HEK293 (cell line): Measurements from ENCODE around the gene KRI1.

Source experiments
- CTCF ChIA-PET: fragments of 350-600 bp; formaldehyde crosslinking; extraction: SDS; loops from one replicate; lab custom pipeline; 2021; ENCODE audit warnings: antibody characterized with exemption; lab: Yijun Ruan, JAX
- POLR2A ChIA-PET: fragments of 300-600 bp; formaldehyde crosslinking; extraction: SDS; loops from one replicate; lab custom pipeline; 2020; ENCODE audit warnings: antibody characterized with exemption, inconsistent platforms; lab: Yijun Ruan, JAX
- H3K27ac ChIP-seq: fragments of 200-500 bp; sonication (Bioruptor generic); 2 replicates; pipeline ENCODE4 v1.5.1; 2014; ENCODE audit warnings: low read depth, low read length, control low read depth, inconsistent platforms; ENCODE audit errors: extremely low read depth
- H3K36me3 ChIP-seq, 2 experiments: fragments of 200-500 bp in 1 of 2; sonication (Bioruptor generic) in 1 of 2; 1 replicate in 1 of 2; 2 replicates in 1 of 2; pipeline ENCODE4 v1.5.1; 2014 to 2017; ENCODE audit warnings: inconsistent platforms in 2 of 2, low read length in 2 of 2; ENCODE audit not compliant: control insufficient read depth in 2 of 2, insufficient read depth in 1 of 2
- H3K4me1 ChIP-seq: fragments of 200-500 bp; sonication (Bioruptor generic); 2 replicates; pipeline ENCODE4 v1.5.1; 2014; ENCODE audit warnings: mild to moderate bottlenecking, low read length, inconsistent platforms; ENCODE audit not compliant: control insufficient read depth, insufficient read depth
- H3K4me3 ChIP-seq: 2 replicates; pipeline ENCODE4 v1.5.1; 2011; ENCODE audit warnings: low read depth, mild to moderate bottlenecking, control low read depth, low read length, moderate library complexity
- H3K9me3 ChIP-seq: fragments of 200-500 bp; sonication (Bioruptor generic); 2 replicates; pipeline ENCODE4 v1.5.1; 2014; ENCODE audit warnings: low read depth, low read length, inconsistent platforms; ENCODE audit not compliant: control insufficient read depth, insufficient read depth
- CTCF ChIP-seq: fragments of 450-650 bp; formaldehyde crosslinking; IDR thresholded peaks from 2 replicates; pipeline ENCODE4 v1.5.1; 2016; ENCODE audit warnings: missing biosample characterization, missing genetic modification characterization
- EGR2 ChIP-seq: fragments of 450-650 bp; formaldehyde crosslinking; IDR thresholded peaks from 2 replicates; pipeline ENCODE4 v1.5.1; 2016; ENCODE audit warnings: low read depth, missing biosample characterization, missing genetic modification characterization
- INSM2 ChIP-seq: fragments of 450-650 bp; formaldehyde crosslinking; IDR thresholded peaks from 2 replicates; pipeline ENCODE4 v1.5.1; 2016; ENCODE audit warnings: missing biosample characterization, missing genetic modification characterization
- KLF1 ChIP-seq: fragments of 450-650 bp; formaldehyde crosslinking; IDR thresholded peaks from 2 replicates; pipeline ENCODE4 v1.5.1; 2016; ENCODE audit warnings: missing biosample characterization, missing genetic modification characterization
- MZF1 ChIP-seq: fragments of 450-650 bp; formaldehyde crosslinking; IDR thresholded peaks from 2 replicates; pipeline ENCODE4 v1.5.1; 2017; ENCODE audit warnings: missing biosample characterization, missing genetic modification characterization, borderline replicate concordance
- PRDM10 ChIP-seq: fragments of 450-650 bp; formaldehyde crosslinking; IDR thresholded peaks from 2 replicates; pipeline ENCODE4 v1.5.1; 2016; ENCODE audit warnings: missing biosample characterization, missing genetic modification characterization
- SETDB1 ChIP-seq: IDR thresholded peaks from one replicate; pipeline ENCODE4 v1.6.1; 2017; ENCODE audit warnings: mild to moderate bottlenecking, low read length, moderate library complexity, mixed read lengths; ENCODE audit not compliant: insufficient read length
- YY1 ChIP-seq: fragments of 450-650 bp; formaldehyde crosslinking; IDR thresholded peaks from 2 replicates; pipeline ENCODE4 v1.5.1; 2018; ENCODE audit warnings: missing biosample characterization, missing genetic modification characterization
- ZBTB21 ChIP-seq: fragments of 450-650 bp; formaldehyde crosslinking; IDR thresholded peaks from 2 replicates; pipeline ENCODE4 v1.5.1; 2017; ENCODE audit warnings: missing biosample characterization, missing genetic modification characterization
- ZBTB8A ChIP-seq: fragments of 450-650 bp; formaldehyde crosslinking; IDR thresholded peaks from 2 replicates; pipeline ENCODE4 v1.5.1; 2016; ENCODE audit warnings: missing biosample characterization, missing genetic modification characterization
- ZNF155 ChIP-seq: fragments of 450-650 bp; formaldehyde crosslinking; IDR thresholded peaks from 2 replicates; pipeline ENCODE4 v1.5.1; 2016; ENCODE audit warnings: missing biosample characterization, missing genetic modification characterization
- ZNF202 ChIP-seq: fragments of 450-650 bp; formaldehyde crosslinking; IDR thresholded peaks from 2 replicates; pipeline ENCODE4 v1.5.1; 2016; ENCODE audit warnings: missing biosample characterization, missing genetic modification characterization, borderline replicate concordance
- ZNF214 ChIP-seq: fragments of 450-650 bp; formaldehyde crosslinking; IDR thresholded peaks from 2 replicates; pipeline ENCODE4 v1.5.1; 2017; ENCODE audit warnings: missing biosample characterization, mild to moderate bottlenecking, missing genetic modification characterization, borderline replicate concordance
- ZNF23 ChIP-seq: fragments of 450-650 bp; formaldehyde crosslinking; IDR thresholded peaks from 2 replicates; pipeline ENCODE4 v1.5.1; 2016; ENCODE audit warnings: missing biosample characterization, missing genetic modification characterization, borderline replicate concordance
- ZNF24 ChIP-seq: fragments of 450-650 bp; formaldehyde crosslinking; IDR thresholded peaks from 2 replicates; pipeline ENCODE4 v1.5.1; 2016; ENCODE audit warnings: missing biosample characterization, missing genetic modification characterization
- ZNF311 ChIP-seq: fragments of 450-650 bp; formaldehyde crosslinking; IDR thresholded peaks from 2 replicates; pipeline ENCODE4 v1.5.1; 2017; ENCODE audit warnings: missing biosample characterization, missing genetic modification characterization, borderline replicate concordance
- ZNF510 ChIP-seq: fragments of 450-650 bp; formaldehyde crosslinking; IDR thresholded peaks from 2 replicates; pipeline ENCODE4 v1.5.1; 2018; ENCODE audit warnings: mild to moderate bottlenecking, missing genetic modification characterization, missing biosample characterization; ENCODE audit not compliant: insufficient replicate concordance
- ZNF560 ChIP-seq: fragments of 450-650 bp; formaldehyde crosslinking; IDR thresholded peaks from 2 replicates; pipeline ENCODE4 v1.5.1; 2017; ENCODE audit warnings: missing biosample characterization, missing genetic modification characterization, borderline replicate concordance
- ZNF596 ChIP-seq: fragments of 450-650 bp; IDR thresholded peaks from 2 replicates; pipeline ENCODE4 v1.5.0; 2018; ENCODE audit warnings: missing biosample characterization, mild to moderate bottlenecking, missing genetic modification characterization, moderate library complexity
- ZNF600 ChIP-seq: fragments of 450-650 bp; formaldehyde crosslinking; IDR thresholded peaks from 2 replicates; pipeline ENCODE4 v1.5.1; 2016; ENCODE audit warnings: missing biosample characterization, missing genetic modification characterization
- ZNF610 ChIP-seq: fragments of 450-650 bp; formaldehyde crosslinking; IDR thresholded peaks from 2 replicates; pipeline ENCODE4 v1.5.1; 2016; ENCODE audit warnings: missing biosample characterization, missing genetic modification characterization, borderline replicate concordance
- ZNF776 ChIP-seq: fragments of 450-650 bp; formaldehyde crosslinking; IDR thresholded peaks from 2 replicates; pipeline ENCODE4 v1.5.0; 2017; ENCODE audit warnings: missing biosample characterization, missing genetic modification characterization, borderline replicate concordance

The KRI1 gene

GRCh38 chr19:10566658-10567410, 1.0 kb upstream of the KRI1 start:
- ChIA-PET CTCF (interaction anchor here (0.5 to 1.8 kb wide), 10 partner anchors 14 to 307 kb away, joined by 3 to 5 read pairs (median 4); no protein-coding TSS in a partner anchor), POLR2A (interaction anchor here (0.6 to 1.7 kb wide), 7 partner anchors 11 to 786 kb away, joined by 3 to 7 read pairs (median 4); partner anchors contain the start of gene ATG4D)
- H3K9me3 ChIP-seq, result no peaks in the 10 kb centered on the region
- peaks cover 13% of the 10 kb centered on the region for H3K4me1 ChIP-seq
- H3K27ac ChIP-seq, result no peak overlapping the region
- H3K4me3 ChIP-seq, result no peak overlapping the region
- H3K36me3 ChIP-seq, result peaks cover 14 to 15% of the 10 kb centered on the region in 2 experiments; a peak in 2 of 3 replicates
- TF ChIP-seq YY1 (tag by site-specific recombination) (no peak), ZNF214 (tag by site-specific recombination) (no peak), ZNF600 (tag by site-specific recombination) (0 out of 2 replicates have a peak, but pooled peaks have one; percentile 8)

- TF ChIP-seq ZNF610 (no peak), PRDM10 (tag by site-specific recombination) (peak; percentile 71)
- Histone ChIP-seq H3K27ac (no peak overlapping the region), H3K4me3 (peak overlapping the region; percentile 92), H3K36me3 (peaks cover 15 to 19% of the 10 kb centered on the region in 2 experiments; a peak in 2 of 3 replicates), H3K4me1 (peaks cover 13% of the 10 kb centered on the region), H3K9me3 (no peaks in the 10 kb centered on the region)
- CTCF ChIA-PET, result interaction anchor here (0.5 to 1.1 kb wide), 6 partner anchors 14 to 306 kb away, joined by 3 to 5 read pairs (median 4); no protein-coding TSS in a partner anchor
- POLR2A ChIA-PET, result interaction anchor here (0.6 to 1.0 kb wide), 5 partner anchors 11 to 68 kb away, joined by 3 to 5 read pairs (median 3); partner anchors contain the start of gene ATG4D
These were observed 523 bp upstream of the KRI1 start for GRCh38 chr19:10566408-10566657.

- Histone ChIP-seq H3K9me3 (no peaks in the 10 kb centered on the region), H3K4me3 (peak overlapping the region; percentile 92), H3K27ac (peak overlapping the region; percentile 75; the same call in 1 of the 2 replicates), H3K4me1 (peaks cover 13% of the 10 kb centered on the region), H3K36me3 (peaks cover 15 to 31% of the 10 kb centered on the region in 2 experiments; a peak in 2 of 3 replicates)
- POLR2A ChIA-PET, result interaction anchor here (0.9 to 1.4 kb wide), 2 partner anchors 10 to 82 kb away, joined by 3 read pairs; no protein-coding TSS in a partner anchor
- CTCF ChIA-PET, result interaction anchor here (0.6 to 1.4 kb wide), 3 partner anchors 18 to 134 kb away, joined by 3 to 4 read pairs (median 3); no protein-coding TSS in a partner anchor
- TF ChIP-seq ZNF23 (tag by site-specific recombination) (no peak), ZNF510 (tag by site-specific recombination) (no peak), ZNF202 (tag by site-specific recombination) (peak; percentile 84; the same call in 1 of the 2 replicates), ZNF311 (tag by site-specific recombination) (no peak), CTCF (tag by site-specific recombination) (peak; percentile 87), ZNF24 (tag by site-specific recombination) (no peak), ZNF596 (tag by site-specific recombination) (no peak), ZBTB8A (peak; percentile 77), SETDB1 (no peak), ZNF776 (tag by site-specific recombination) (no peak), INSM2 (tag by site-specific recombination) (no peak), KLF1 (tag by site-specific recombination) (no peak), EGR2 (tag by site-specific recombination) (no peak), MZF1 (tag by site-specific recombination) (peak; percentile 58; the same call in 1 of the 2 replicates), ZBTB21 (tag by site-specific recombination) (0 out of 2 replicates have a peak, but pooled peaks have one; percentile 37), ZNF155 (tag by site-specific recombination) (no peak), ZNF560 (tag by site-specific recombination) (no peak)
These were observed 713 bp downstream of the KRI1 start for GRCh38 chr19:10565028-10565566.
